DMS153 treated with DMSO at 0.1 percent for 48 hours (cell line): ENCODE measurements around the gene WDFY2.

Experiments
- DNase-seq: peaks from one replicate; lab custom pipeline; 2025; ENCODE audit not compliant: unreplicated experiment; lab: John Stamatoyannopoulos, UW

Gene WDFY2

GRCh38 chr13:51600703-51601102, 16.4 kb downstream of the WDFY2 start:
- DNase-seq = no peak

GRCh38 chr13:51601601-51602565, 17.6 kb downstream of the WDFY2 start:
- DNase-seq = peak; percentile 43

GRCh38 chr13:51603716-51604115, 19.5 kb downstream of the WDFY2 start:
- no peak for DNase-seq

GRCh38 chr13:51605698-51606097, 21.4 kb downstream of the WDFY2 start:
- DNase-seq = no peak

GRCh38 chr13:51607165-51607564, 22.9 kb downstream of the WDFY2 start:
- no peak for DNase-seq

- no peak for DNase-seq
Observed at GRCh38 chr13:51608857-51609406, 24.7 kb downstream of the WDFY2 start.

GRCh38 chr13:51612867-51613266, 28.6 kb downstream of the WDFY2 start:
- DNase-seq = no peak

GRCh38 chr13:51613535-51613934, 29.3 kb downstream of the WDFY2 start:
- no peak for DNase-seq

GRCh38 chr13:51614350-51614786, 30.1 kb downstream of the WDFY2 start:
- peak; percentile 78 for DNase-seq

- DNase-seq = no peak
Observed at GRCh38 chr13:51618626-51619025, 34.4 kb downstream of the WDFY2 start.

GRCh38 chr13:51619614-51620013, 35.4 kb downstream of the WDFY2 start:
- no peak for DNase-seq

- no peak for DNase-seq
Observed at GRCh38 chr13:51620165-51620983, 36.1 kb downstream of the WDFY2 start.

GRCh38 chr13:51621602-51622001, 37.3 kb downstream of the WDFY2 start:
- DNase-seq = no peak

GRCh38 chr13:51623473-51623872, 39.2 kb downstream of the WDFY2 start:
- DNase-seq = no peak

GRCh38 chr13:51624207-51624606, 39.9 kb downstream of the WDFY2 start:
- DNase-seq = no peak

GRCh38 chr13:51624695-51625345, 40.6 kb downstream of the WDFY2 start:
- no peak for DNase-seq

- no peak for DNase-seq
Observed at GRCh38 chr13:51625555-51626345, 41.5 kb downstream of the WDFY2 start.

- DNase-seq = no peak
Observed at GRCh38 chr13:51626749-51627148, 42.5 kb downstream of the WDFY2 start.

GRCh38 chr13:51628059-51628852, 44.0 kb downstream of the WDFY2 start:
- DNase-seq = no peak
